Stimulated activated CD4-positive, alpha-beta T cell treated with anti-CD3 and anti-CD28 coated beads, Interleukin-12 subunit alpha, Interleukin-12 subunit beta, amount 100 ng/mL, for 4 hours (primary cell): ENCODE measurements around the gene STAP2.

ENCODE experiments used
- DNase-seq: peaks from one replicate; pipeline ENCODE4 v3.0.0-alpha.2; 2020

STAP2 gene, protein sequence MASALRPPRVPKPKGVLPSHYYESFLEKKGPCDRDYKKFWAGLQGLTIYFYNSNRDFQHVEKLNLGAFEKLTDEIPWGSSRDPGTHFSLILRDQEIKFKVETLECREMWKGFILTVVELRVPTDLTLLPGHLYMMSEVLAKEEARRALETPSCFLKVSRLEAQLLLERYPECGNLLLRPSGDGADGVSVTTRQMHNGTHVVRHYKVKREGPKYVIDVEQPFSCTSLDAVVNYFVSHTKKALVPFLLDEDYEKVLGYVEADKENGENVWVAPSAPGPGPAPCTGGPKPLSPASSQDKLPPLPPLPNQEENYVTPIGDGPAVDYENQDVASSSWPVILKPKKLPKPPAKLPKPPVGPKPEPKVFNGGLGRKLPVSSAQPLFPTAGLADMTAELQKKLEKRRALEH

DNA sequence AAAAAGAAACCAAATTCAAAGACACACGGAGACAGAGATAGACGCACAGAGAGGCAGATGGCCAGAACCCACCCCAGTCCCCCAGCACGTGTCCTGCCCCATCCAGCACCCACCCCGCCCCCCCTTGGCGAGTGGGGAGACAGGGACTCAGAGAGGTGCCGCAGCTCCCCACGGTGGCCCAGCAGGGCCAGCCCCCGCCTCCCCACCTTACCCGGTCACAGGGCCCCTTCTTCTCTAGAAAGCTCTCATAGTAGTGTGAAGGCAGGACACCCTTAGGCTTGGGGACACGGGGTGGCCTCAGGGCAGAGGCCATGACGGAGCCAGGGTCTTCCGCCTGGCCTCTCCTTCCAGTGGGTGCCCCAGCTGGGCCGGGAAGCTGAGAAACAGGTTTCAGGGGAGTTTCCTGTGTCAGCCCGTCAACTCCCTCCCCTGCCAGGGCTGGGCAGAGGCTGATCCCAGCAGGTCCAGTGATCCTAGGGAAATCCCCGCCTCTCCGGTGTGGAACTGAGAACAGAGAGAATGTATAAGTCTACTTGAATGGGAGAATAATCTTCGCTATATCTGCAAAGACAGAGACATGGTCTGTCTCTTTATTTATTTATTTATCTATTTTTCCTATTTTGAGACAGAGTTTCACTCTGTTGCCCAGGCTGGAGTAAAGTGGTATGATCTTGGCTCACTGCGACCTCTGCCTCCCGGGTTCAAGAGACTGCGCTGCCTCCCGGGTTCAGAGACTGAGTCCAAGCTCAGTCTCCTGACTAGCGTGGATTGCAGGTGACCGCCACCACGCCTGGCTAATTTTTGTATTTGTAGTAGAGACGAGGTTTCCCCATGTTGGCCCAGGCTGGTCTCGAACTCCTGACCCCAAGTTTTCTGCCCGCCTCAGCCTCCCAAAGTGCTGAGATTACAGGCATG, at the start of gene STAP2:
Gene STAP2 (minus strand): TSS at position 387 of the 915 bp plus-strand sequence. CDS start 74 bp downstream, at position 313.
- DNase-seq: no peak

DNA sequence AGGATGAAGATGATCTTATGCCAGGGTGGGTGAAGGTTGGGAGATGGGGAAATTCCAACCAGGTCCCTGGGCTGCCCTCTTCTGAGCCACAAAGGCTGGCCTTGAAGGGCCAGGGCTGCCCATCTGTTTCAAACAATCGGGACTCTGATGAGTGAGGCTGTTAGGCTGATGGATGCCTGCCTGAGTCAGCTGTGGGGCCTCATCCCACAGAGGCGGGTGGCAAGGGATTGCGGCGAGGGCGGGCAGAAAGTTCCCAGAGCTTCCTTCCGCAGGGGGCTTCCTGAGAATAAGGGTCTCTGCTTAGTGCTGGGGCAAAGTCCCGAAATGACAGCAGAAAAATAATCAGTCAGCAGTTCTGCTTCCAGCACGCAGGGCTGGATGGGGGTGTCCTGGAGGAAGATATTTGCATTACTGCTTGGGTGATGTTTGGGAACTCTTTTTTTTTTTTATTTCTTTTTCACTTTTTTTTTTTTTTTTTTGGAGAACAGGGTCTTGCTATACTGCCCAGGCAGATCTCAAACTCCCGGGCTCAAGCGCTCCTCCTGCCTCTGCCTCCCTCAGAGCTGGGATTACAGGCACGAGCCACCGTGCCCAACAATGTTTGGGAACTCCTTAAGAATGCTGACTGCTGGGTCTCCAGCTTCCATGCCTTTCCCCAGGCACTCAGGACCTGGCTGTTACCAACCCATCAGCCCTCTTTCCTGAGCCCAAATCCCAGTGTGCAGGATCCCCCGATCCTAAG, 47.6 kb upstream of the STAP2 start:
- no peak for DNase-seq

DNA sequence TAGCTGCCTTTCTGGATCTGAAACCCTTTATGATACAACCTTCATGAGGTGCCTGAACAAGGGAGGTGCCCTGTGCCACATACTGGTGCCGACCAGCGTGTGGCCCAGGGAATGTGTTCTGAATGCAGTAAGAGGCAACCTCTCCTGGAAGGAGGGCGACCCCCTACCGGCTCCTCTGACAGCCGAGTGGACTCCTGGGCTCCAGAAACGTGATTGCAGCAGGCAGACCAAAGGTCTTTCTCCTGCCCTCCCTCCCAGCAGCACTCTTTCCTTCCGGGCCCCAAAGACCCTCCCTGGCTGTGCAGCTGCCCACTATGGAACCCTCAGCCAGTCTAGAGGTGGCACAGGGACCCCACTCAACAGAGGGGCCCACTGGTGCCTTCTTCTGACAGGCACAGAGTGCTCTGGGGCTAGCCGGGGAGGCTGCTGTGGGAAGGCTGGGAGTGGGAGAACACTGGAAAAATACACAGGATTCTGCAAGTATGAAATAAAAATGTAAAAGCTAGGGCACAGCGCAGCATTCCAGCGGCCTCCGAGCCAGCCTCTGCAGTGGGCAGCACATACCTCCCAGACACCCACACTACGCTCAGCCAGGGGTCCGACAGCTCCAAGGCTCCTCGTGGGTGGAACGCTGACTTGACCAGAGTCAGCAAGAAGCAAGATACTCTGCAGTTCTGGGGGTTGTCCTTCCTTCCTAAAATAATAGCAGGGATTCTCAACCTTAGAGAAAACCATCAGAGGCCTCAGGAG, 46.8 kb upstream of the STAP2 start:
- DNase-seq: no peak

DNA sequence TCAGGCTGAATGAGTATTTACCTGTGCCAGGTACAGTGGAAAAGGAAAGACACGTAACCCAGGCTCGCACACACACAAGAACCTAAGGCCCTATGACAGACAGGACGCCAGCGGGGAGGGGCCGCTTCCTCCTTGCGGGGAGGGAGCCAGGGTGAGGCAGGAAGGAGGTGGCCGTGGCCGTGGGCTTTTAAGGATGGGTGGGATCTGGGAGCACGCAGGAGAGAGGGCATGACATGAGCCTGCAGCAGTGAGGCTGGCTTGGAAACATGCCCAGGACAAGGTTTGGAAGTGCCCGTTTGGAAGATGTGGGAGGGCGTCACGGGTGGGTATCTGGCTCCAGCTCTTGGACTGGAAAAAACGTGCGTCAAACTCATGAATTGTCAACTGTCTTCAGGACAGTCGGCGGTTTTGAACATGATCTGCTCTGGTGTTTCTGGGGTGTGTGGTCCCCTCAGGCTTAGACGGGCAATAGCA, 41.7 kb upstream of the STAP2 start:
- peak; percentile 38 for DNase-seq

DNA sequence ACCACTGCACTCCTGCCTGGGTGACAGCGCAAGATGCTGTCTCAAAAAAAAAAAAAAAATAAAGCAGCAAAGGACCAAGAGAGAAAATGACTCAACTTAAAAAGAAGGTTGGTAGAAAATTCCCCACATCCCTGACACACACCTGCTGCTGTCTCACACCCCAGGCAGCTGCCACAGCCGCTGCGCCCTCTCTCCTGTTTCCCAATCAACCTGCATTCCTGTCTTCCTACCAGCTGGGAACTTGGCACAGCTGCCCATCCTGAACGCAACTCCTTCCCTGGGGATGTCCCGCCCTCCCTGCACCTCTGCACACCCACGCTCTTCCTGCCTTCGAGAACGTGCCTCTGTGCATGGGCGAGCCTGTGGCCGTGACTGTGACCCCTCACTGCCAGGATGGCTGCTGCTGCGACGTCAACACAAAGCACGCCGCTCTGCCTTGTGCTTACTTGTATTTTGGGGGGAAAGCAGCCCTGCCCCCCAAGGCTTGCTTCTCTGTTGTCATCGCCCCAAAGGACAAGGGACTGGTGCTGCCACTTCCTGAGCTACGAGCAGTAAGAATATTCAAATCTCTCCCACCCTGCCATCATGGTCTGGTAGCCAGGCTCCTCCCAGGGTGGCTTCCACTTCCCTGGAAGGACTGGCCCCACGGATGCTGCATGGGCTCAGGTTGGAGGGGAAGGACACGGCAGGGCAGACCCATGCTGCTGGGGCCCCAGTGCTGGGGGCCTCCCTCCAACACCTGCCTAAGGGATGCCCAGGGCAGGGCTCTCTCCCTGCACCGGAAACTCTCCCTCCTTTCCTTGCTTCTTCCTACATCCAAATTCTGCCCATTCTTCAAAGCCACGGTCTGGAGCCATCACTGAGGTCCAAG, 41.0 kb upstream of the STAP2 start:
- DNase-seq: peak; percentile 25

DNA sequence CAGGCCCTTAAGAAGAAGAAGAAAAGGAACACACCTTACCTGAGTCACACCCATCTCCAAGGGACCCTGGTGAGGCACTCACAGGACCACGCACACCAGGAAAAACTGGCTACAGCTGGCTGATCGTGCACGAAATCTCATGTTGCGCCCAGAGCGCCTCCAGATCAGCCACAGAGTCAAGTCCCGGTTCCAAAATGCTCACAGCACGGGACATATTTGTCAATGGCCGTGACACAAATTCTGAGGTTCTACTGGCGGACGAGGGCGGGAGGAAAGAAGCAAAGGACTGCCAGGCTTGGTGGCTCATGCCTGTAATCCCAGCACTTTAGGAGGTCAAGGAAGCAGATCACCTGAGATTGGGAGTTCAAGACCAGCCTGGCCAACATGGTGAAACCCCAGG, 40.3 kb upstream of the STAP2 start:
- no peak for DNase-seq

DNA sequence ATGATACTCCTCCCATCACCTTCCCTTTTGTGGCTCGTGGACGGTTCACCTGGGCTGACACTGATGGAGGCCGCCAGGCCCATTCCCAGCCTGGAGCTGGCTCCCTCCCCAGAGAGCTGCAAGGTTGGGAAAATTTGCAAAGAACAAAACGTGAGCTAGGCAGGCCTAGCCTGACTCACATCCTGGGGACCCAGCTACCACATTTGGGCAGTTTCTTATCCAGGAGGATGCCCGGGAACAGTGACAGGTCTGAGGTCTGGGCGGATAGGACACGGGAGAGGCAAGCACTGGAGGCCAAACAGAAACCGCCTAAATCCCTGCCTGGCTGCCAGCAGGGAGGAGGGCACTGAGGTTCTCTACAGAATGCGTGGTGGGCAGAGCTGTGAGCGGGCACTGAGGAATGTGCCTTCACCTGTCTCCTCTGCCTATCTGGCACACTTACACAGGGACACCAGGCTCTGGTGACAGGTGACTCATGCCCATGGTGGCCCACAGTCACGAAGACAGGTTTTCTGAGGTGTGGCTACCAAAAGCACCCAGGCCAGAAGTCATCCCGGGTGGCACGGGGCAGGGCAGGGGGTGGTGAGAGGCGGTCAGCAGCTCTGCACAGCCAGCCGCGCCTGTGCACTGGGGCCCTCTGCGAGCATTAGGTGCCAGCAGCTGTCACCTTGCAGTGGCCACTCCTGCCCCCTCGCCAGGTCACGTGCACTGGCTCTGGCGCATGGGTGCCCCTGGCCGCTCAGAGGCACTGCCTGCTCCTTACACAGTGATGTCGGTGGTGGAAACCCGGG, 38.6 kb upstream of the STAP2 start:
- DNase-seq: no peak

DNA sequence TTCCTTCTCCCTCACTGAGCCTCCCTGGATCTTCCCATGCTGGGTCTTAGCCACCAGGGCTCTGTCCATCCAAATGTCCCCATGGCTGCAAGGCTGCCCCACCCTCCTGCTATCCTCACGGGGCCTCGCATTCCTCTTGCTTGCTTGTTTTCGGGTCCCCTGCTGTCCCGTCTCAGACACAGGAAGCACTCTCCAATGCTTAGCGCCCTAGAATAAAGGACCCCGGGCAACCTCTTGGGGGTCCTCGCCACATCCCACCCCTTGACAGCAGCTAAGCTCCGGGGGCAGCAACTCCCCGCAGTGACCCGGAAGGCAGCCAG, 38.0 kb upstream of the STAP2 start:
- no peak for DNase-seq

DNA sequence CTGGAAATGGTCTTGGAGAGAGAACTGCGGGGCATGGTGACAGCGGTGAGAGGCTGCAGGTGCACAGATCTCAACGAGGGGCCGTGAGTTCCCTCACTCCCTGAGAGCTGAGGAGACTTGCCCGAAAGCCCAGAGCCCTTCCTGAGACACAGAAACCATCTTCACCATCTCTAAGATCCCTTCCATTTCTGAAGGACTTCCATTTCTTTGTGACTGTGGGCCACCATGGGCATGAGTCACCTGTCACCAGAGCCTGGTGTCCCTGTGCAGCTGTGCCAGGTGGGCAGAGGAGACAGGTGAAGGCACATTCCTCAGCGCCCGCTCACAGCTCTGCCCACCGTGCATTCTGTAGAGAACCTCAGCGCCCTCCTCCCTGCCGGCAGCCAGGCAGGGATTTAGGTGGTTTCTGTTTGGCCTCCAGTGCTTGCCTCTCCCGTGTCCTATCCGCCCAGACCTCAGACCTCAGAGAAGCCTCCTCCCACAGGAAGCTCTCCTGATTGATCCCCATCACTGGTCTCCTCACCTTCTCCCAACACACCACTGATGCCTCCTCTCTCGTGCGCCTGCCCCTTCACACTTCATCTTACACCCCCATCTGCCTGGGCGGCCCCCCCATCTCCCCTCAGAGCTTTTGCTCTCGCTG, 37.5 kb upstream of the STAP2 start:
- no peak for DNase-seq

DNA sequence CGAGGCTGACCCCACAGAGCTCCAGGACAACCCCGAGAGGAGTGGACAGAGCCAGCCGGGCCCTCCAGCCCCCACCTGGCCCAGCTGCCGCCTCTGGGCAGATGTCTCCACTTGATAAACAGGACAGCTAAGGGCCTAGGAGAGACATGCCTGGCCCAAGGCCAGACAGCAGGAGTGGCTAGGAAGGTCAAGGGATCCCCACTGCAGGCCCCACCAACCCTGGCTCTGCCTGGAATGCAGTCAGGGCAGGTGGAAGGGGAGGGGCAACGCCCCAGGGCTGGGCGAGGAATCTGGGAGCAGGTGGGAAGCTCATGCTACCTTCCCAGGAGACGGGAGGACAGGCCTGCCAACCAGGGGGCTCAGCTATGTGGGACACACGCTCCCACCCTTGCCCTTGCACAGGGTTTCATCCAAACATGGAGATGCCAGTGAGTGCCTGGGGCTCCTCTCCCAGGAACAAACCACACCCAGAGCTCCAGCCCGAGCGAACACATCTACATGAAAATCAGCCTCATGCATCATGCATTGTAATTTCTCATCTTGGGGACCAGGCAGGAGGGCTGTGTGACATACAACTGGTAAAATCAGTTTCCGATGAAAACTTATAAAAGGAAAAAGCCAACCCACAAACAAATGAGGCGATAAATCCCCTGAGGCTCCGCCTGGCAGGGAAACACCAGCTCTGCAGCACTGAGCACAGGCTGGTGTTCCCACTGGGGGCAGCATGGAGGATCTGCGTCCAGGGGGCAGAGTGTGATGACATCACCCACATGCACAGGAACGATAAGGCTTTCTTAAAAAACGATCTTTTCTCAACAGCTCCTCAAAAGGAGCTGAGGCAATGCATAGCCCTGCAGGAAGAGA, 36.8 kb upstream of the STAP2 start:
- no peak for DNase-seq

DNA sequence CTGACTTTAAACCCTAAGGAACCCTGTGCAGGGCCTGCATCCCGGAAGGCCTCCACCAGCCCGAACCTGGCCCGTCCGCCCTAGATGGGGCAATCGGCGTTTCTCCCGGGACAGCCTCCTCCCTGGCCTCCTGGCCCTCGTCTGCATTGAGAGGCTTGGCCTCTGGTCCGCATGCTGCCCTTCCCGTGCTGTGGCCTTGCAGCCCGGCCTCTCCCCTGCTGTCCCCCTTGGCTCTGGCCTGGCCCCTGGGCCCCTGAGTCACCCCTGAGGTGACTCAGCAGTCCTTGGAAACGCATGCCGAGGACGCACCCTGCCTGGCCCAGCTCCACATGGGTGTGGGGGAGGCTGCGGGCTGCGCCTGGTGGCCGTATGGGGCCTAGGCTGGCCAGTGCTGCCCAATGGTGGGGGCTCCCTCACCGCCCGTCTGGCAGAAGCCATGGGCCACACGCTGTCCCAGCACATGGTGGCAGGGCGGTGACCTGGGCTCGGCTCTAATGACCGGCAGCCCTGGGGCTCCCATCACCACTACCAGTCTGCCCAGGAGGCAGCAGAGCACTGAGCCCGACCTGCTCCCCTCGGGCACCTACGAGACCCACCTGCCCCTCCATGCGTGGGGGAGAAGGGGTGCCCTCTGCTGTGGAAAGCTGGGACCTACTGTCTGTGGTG, 36.0 kb upstream of the STAP2 start:
- no peak for DNase-seq

DNA sequence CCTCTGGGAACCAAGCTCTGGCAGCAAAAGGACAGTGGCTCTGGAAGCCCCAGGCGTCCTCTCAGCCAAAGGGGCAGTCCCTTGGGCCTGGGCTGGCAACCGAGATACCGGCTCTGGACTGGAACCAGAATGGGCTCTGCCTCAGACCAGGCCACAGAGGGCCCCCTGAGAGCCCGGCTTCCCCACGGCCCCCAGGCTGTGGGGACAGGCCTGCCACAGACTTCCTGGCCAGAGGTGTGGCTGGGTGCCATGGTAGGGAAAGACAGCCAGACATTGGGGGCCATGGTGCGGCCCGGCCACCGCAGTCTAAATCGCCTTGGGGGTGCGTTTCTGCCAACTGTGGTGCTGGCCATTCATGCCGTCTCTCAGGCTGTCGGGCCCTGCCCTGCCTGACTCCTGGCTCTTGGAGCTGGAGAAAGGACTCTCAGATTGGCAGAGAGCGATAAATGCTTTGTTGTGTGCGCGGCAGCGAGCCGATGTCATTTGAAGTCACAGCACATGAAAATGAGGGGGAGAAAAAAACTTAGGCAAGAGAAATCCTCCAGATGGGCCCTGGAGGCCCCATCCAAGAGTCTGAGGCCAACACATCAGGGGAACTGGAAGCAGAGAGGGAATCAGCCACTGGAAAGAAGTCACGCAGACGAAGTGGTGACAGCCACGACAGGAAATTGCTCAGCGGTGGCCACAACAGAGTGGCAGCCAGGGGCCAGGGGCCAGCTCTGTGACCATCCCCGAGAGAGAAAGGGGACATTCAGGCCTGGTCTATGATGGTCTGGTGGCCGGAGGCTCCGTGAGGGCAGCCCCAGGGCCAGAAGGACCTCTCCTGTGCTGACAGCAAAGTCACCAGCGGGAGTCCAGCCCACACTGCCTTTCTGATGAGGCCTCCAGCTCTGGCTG, 35.2 kb upstream of the STAP2 start:
- no peak for DNase-seq

DNA sequence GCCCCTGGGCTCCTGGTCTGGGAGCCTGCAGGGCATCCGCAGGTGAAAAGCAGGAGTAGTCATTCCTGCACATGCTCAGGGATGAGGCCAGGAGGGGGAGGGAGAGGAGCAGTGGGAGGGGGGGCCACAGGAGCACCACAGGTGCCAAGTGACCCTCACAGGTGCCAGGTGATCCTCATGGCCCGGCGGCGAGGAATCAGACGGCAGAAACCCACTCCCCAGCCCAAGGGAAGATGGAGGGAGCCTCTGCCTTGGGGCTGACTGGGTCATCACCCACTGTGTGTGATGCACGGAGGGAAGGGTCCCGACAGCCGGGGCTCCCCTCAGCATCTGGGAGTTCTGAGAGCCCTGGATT, 34.4 kb upstream of the STAP2 start:
- no peak for DNase-seq

DNA sequence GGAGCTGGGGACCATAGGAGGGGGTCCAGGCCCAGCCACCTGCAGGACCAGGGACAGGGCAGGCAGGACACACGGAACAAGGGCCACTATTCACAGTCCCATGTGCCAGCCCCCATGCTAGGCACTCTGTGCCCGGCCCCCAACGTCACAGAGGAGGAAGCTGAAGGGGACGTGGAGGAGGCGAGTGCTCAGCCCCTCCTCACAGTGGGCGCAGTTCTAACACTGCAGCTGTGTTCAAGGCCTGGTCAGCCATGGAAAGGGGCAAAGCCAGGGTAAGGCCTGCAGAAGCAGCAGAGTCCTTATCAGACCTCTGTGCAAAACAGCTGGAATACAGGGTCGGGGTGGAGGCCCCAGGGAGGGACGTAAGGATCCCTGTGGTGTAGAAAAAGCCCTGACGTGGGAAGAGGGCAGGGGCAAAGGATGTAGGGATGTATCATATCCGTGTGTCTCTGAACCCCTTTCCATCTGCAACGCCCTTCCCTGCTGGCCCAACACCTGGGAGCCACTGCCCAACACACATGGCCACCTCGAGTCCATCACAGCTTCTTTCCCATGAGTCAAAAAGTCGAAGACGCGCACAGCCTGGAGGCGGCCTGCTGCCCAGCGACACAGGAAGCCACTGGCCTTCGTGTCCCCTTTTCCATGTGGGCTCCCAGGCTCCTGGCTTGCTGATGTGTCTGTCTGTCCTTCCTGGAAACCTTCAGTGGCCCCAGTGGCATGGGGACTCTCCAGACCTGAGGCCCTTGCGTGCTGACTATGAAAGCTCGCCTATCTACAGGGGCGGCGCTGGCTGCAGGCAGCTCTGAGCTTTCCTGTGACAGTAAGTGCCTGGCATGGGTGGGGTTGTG, 33.8 kb upstream of the STAP2 start:
- no peak for DNase-seq

DNA sequence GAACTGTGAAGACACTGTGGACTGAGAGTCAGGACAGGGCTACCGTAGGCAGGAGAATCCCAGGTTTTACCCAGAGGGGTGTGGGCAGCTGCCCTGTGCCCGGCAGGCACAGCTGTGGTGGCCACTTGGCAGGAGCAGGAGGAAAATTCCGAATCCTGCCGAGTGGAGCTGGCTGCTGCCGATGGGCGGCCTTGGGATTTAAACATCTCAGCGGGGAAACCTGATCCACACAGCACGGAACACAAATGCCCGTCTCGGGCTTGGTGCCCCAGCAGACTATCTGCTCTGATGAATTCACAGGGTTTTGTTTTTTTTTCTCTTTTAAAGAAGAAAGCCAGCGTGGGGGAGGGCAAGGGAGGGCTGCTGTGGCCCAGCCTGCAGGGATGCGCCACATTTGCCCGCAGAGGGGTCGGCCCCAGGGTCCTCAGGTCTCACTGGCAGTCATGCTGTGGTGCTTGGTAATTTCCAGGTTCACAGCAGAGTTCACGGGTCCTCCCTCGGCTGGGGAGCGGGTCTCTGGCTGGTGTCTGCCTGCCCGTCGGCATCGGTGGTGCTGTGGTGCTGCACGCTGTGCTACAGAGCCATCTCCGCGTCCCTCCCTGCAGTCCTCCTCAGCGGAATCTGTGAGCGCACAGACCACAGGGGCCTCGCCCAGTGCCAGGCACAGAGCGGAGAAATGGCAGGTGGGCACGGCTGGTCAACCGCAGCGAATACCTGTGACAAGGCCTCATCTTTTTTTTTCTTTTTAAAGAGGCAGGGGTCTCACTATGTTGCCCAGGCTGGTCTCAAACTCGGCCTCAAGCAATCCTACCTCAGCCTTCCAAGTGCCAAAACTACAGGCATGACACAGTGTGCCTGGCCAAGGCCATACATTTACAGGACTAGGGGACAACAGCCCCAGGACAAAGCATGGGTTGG, 32.9 kb upstream of the STAP2 start:
- no peak for DNase-seq
